GM12864 (cell line): Measurements from ENCODE around the gene MTHFSD.

ENCODE experiments used
- DNase-seq: peaks from one replicate; pipeline ENCODE4 v3.0.0-alpha.2; 2011; ENCODE audit warnings: low read depth
- H3K4me3 ChIP-seq: 2 replicates; pipeline ENCODE4 v1.5.1; 2011; ENCODE audit warnings: mild to moderate bottlenecking, low read depth, low read length, control low read depth
- CTCF ChIP-seq: IDR thresholded peaks from 2 replicates; pipeline ENCODE4 v1.5.1; 2011; ENCODE audit warnings: low read depth, mild to moderate bottlenecking, moderate library complexity, low read length, control low read depth, inconsistent platforms; ENCODE audit errors: missing control alignments

The MTHFSD gene

GRCh38 chr16:86501989-86502855 lies 52.8 kb downstream of the MTHFSD start:
- no peak for TF ChIP-seq CTCF
- no peak for DNase-seq
- H3K4me3 ChIP-seq, result no peak overlapping the region

- no peak overlapping the region for H3K4me3 ChIP-seq
- no peak for DNase-seq
- no peak for TF ChIP-seq CTCF
These were observed 54.1 kb downstream of the MTHFSD start for GRCh38 chr16:86500708-86501510.

- no peak overlapping the region for H3K4me3 ChIP-seq
- TF ChIP-seq CTCF, result no peak
- no peak for DNase-seq
These were observed 54.9 kb downstream of the MTHFSD start for GRCh38 chr16:86499889-86500707.

- no peak for TF ChIP-seq CTCF
- H3K4me3 ChIP-seq, result no peak overlapping the region
- DNase-seq, result no peak
These were observed 55.6 kb downstream of the MTHFSD start for GRCh38 chr16:86499440-86499786.

GRCh38 chr16:86498671-86499439 lies 56.2 kb downstream of the MTHFSD start:
- no peak overlapping the region for H3K4me3 ChIP-seq
- TF ChIP-seq CTCF, result no peak

DNA sequence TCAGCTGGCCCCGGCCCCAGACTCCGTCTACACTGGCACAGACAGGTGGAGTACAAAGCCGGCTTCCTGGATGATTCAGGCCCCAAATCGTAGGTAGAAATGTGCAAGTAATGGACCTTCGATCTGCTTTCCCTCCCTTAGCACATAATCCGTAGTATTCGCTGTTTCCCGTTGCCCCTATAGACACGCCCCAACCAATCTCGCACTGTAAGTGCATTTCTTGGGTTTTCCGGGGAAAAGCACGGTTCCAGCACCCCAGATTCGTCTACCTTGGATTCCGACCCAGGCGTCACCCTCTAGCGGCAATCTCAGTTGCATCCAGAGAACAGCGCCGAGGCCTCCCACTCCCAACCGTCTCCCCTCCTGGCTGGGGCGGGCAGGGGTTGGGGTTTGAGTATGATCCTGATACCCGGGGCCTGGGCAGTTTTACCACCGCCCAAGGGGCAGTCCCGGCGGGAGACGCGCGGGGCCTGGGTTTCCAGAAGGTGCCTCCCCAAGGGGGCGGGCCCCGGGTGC lies 56.8 kb downstream of the MTHFSD start:
- H3K4me3 ChIP-seq, result no peak overlapping the region
- no peak for TF ChIP-seq CTCF
- no peak for DNase-seq

More at GRCh38 chr16:86498671-86499439, 56.2 kb downstream of the MTHFSD start:
- DNase-seq, result no peak
